Pulmonary artery endothelial cell (primary cell): ENCODE measurements around the gene SORCS2. TPM values are rescaled to one million over a fixed set of nuclear protein-coding genes. Genes with fewer than 3 reads are reported as not detected.

Source experiments
- DNase-seq: peaks from one replicate; pipeline ENCODE4 v3.0.0-alpha.2; 2011; ENCODE audit warnings: low read depth, low spot score
- total RNA-seq: library from RNA; depleted of rRNA; stranded (reverse); fragments of >200 nt; gene quantifications from 2 replicates; pipeline ENCODE4 v1.2.3, GENCODE V29; 2014

SORCS2 gene
- total RNA-seq, 1 donor from 2014 or later: not detected

DNA sequence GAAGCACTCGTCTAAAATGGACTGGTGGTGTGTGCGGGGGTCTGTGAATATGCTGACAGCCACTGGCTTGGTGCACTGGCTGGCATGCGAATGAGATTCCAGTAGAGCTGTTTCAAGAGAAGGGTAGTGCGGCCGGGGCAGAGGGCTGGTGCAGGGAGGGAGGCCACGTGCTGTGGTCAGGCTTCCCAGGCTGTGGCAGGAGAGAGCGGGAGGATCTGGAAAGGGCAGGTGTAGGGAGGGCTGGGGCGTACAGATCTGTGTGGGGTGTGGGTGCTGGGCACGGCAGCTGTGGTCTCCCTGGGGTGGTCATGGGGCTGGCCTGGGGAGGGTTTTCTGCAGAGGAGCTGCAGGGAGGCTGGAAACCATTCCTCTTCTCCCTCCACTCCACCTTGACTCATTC is 30.2 kb downstream of the SORCS2 start:
- DNase-seq: no peak

DNA sequence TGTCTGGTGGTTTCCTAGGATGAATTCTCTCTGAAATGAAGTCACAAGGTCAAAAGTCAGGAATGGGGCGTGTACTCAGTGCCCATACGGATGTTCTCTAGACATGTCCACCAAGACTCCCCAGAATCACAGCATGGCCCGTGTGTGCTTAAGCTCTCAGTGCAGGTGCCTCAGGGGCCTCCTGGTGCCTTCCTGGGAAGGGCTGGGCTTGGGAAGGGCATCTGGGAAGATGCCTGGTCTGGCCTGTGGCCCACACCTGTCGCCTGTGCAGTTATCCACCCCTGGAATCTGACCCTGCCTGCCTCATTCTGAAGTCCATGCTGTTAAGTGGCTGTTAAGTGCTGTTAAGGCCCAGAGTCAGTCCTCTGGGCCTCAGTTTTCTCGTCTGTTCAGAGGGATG is 31.2 kb downstream of the SORCS2 start:
- no peak for DNase-seq

DNA sequence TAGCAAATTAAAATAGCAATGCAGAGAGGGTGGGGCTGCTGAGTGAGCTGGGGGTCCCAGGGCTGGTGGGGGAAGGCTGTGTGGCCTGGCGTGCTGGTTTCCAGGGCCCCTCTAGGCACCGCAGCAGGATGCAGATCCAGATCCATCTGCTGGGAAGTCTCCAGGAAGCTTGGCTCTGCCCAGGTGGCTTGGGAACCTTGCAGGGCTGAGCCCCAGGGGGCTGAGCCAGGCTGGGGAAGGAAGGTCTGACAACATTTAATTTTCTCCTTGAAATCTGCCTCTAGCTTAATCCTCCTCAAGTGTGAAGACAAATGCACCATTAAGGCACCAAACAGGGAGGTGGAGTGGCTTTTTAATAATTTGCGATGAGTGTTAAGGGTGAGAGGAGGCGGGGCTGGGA is 31.7 kb downstream of the SORCS2 start:
- no peak for DNase-seq

DNA sequence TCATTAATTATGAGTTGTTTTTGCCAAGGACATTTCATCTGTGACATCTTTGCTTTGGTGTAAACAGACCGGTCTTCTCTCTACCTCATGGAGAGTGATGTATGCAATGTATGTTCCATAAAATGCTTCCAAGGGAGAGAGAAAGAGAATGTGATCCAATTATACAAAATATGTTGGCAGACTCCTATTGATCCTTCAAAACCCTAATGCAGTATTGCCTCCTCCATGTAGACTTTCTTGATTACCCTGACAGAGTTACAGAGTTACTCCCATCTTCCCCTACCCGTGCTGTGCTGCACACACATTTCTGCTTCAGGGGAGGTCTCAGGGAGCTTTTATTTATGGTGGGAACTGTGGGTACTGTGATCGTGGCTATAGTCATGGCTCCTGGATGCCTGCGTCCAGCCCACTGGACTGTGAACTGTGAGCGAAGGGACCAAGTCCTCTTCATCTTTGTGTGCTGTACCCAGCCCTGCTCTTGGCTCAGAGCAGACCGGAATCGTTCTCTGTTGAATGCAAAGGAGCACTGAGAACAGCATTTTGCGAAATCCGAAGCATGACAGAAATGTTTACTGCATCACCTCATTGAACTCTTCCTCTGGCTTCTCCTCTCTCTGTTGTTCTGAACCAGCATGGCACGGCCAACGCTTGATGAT is 32.7 kb downstream of the SORCS2 start:
- DNase-seq: no peak

DNA sequence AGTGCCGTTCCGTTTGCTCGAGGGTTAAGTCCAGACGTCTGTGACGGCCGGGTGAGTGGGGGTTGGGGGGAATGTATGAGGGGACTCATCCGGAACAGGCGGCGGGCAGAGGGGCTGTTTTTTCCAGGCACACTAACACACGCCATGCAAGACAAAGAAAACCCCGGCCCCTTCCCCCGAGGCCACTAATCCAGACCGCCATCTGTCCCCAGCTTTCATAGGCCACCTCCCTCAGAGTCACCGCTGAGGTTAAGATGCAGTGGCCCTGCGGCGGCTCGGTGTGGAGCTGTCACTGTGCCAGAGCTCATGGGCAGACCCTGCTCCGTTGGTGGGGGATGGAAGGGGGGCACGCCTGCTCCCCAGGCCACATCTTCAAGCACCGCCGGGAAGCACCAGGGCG is 34.1 kb downstream of the SORCS2 start:
- no peak for DNase-seq

DNA sequence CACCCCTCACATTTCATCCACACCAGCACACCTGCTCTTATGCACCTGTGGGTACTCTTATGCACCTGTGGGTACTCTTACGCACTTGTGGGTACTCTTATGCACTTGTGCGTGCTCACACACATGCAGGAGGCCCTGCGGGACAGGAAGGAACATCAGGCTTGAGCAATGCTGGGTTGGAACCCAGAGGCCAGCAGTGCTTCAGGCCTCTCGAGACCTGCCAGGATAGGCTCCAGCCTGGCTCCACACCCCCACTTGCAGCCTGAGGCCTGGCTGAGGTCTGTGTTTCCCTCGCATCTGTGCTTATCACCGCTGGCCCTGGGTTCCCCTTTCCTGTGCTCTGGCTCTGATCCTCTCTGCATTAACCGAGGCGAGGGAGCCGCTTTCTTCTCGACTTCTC is 34.7 kb downstream of the SORCS2 start:
- DNase-seq: no peak

DNA sequence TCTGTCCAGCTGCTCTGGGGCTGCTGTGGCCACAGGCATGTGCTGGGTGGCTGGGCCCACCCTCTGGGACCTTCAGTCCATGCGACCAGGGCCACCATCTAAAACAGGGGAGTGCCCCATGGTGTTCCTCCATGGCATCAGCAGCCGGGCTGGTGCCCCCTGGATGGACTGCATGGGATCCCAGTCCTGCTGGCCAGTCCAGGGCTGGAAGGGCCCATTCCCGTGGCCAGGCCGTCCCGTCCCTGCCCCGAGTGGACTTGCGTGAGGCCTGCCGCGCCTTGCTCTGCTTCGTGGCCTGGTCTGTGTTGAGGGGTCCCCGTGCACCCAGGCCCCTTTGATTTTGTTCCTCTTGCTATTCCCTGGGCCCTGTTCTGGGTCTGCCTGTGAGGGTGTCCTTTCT is 36.4 kb downstream of the SORCS2 start:
- no peak for DNase-seq

DNA sequence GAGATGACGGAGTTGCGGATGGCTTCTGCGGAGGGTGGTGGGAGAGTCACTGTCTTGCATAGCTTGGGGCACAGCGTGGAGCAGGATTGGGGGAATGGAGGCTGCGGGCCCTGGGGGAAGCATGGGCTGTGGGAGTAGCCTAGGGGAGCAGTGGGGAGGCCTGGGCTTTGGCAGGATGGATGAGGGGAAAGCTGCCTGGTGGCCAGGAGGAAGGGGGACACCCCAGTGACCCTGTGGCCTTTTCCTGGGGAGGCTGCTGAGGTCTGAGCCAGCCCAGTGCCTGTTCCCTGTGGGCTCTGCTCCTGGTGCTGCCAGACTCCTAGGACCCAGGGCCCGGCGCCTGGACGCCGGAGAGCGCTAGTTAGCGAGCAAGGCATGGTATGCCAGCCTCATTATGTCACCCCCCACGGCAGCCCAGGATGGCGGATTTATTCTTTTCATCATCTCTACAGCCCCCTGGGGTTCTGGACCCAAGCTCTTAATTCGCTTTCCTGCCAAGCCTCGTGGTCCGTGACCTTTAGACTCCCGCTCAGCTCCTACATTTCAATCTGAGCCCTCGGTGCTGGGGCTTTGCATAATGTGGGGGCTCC is 39.8 kb downstream of the SORCS2 start:
- DNase-seq: no peak

DNA sequence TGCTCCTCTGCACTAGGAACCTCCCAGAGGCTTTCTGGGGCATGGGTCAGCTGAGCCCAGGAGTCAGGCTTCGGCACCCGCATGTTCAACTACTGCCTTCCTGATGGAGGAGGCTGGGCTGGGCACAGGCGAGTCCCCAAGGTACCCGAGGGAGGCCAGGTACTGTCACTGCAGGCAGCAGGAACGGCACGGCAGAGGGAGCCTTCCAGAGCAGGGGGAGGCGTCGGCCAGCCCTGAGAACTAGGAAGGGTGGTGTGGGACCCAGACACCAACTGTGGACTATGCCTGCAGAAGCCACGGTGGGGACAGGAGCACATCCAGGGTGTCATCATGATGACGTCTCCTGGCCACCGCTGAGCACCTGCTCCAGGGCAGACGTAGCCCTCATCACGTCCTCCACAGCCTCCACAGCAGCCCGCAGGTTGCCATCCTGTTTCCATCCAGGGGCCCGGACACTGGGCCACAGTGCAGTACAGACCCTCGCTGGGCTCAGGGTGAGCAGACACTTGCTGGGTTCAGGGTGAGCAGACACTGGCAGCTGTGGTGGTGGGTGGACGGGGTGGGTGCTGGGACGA is 40.8 kb downstream of the SORCS2 start:
- DNase-seq: no peak

DNA sequence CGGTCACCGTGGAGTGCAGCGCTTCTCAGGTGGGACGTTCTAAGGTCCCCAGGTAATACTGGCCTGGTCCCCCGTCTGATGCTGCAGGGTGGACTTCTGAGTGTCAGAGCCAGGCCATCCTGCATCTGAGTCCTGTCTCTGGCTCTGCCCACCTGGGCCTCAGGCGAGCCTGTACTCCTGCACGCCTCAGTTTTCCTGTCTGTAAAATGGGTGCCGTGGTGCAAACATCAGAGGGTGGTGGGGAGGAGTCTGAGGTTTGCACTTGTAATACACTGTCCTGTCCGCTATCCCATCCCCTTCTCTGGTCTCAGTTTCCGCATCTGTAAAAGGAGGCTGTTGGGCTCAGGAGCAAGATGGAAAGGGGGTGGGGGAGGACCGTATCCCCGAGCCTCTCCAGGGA is 41.3 kb downstream of the SORCS2 start:
- no peak for DNase-seq

DNA sequence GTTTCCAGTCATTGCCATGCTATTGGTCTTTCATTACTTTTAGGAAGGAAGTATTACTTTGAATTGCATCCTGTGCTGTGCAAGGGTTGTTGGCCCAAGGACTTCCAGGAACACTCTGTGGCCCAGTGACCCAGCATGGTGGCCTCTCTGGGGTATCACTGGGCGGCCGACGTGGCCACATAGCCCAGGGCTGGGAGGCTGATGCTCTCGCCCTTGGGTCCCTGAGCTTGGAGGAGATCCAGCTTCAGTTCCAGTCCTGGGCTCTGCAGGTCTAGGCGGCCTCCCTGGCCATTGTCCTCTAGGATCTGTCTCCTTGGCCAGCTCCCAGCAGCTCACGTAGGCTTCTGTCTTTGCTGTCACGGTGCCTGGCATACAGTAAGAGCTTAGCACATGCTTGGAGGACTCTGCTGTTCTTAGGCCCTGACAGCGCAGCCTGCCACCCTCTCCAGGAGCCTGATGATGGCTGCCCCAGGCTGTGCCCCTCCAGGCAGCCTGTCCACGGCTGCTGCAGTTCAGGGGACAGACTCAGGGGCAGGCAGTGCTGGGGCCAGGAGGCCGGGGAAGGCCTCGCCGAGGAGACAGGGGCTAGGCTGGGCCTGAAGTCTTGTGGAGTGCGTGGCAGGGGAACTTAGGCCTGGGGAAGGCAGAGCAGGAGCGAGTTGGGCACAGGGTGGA is 42.2 kb downstream of the SORCS2 start:
- DNase-seq: no peak

DNA sequence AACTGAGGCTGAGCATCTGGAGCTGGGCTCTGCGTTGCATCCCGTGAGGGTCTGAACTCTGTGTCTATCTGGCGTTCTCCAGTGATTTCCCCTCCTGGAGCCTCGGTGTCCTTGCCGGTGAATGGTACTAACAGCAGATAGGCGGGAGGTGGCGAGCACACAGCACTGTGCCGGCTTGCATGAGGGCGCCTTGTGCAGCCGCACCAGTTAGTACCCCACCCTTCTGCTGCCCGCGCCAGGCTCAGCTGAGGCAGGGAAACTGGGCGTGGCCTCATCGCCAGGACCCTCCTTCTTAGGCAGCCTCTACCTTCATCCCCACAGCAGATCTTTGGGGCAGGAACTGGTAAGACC is 42.7 kb downstream of the SORCS2 start:
- no peak for DNase-seq

DNA sequence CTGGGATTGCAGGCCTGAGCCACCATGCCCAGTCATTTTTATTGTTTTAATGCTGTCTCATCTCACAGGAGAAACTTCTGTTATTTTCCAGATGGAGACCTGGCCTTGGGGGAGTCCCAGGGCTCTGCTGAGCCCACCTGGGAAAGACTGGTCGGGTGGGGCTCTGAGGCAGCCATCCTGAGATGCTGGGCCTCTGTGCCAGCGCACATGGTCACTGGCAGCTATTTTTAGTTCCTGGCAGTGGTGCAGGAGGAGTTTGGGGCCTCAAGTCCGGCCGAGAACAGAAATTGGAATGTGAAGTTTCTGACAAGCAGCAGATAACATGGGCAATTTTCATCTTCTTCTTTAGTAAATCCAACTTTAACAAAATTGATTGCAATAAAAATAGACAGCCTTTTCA is 44.5 kb downstream of the SORCS2 start:
- DNase-seq: no peak

DNA sequence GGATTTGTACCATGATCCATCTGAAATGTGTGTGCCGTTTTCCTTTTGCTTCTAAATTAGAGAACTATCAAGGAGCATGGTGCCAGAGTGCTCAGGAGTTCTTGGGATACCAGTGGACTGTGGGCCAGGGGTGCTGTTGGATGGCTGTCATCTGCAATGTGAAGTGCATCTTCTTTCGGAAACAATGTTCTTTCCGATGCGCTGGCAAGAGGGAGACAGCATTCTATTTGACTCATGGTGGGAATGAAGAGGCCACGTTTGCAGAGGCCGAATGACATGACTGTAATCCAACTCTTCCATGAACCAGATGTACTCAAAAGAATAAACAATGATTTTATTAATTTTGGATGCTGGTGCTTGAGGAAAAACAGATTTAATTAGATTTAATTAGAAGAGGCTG is 45.5 kb downstream of the SORCS2 start:
- DNase-seq: no peak

DNA sequence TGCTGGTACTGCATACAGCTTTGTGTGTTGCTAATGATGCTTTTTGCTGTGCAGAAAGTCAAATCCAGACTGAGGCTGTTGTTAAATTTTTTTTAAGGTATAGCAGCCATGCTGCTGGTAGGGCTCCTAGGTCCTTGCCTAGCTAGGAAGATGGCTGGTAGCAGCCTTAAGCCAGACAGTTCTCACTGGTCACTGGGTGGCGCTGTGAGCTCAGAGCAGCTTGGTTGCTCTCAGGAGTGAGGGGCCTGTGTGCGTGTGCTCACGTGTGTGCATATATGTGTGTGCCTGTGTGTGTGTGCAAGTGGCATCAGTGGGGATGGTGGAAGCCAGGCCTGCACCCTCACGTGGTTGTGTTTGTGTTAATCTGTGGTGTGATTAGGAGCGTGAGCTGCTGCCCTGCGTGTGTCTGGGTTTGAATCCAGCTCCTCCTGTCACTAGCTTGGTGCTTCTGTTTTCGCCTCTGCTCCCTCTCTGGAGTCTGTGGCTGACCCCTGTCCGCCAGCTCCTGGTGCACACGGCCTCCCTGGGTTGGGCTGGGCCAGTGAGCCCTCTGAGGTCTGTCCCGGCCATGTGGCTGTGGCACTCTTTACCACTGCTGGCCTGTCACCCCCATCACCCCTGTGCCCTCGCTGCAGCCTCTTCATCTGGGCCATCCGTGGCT is 46.1 kb downstream of the SORCS2 start:
- no peak for DNase-seq

DNA sequence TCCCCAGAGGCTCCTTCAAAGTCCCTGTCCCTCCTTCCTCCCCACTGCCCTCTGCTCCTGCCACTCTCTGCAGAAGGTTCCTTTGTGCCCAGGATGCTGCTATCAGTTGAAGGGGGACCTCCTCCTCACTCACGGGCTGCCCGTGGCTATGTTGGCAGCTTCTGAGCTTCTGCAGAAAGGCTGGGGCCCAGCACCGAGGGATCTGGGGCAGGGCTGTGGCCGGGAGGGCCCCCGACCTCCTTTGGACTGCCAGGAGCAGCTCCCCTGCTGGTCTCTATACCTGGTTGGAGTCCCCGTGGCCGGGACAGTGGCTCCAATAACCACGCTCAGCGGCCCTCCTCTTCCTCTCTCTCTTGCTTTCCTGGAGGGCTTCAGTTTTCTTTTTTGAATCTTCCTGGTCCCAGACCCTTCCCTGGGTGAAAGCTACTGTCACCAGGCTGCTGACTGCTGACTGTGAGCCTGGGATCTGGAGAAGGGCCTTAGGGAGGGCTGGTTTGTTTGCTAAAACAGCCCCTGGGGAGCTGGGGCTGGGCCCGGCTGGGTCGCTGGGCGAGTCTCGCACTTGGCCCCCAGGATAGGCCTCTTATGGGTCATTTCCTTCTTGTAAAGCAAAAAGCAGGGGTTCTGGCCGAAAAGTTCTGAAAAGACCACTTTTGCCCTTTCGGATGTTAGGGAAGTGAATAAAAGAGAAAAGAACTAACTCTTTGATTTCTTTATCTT is 46.9 kb downstream of the SORCS2 start:
- DNase-seq: no peak

DNA sequence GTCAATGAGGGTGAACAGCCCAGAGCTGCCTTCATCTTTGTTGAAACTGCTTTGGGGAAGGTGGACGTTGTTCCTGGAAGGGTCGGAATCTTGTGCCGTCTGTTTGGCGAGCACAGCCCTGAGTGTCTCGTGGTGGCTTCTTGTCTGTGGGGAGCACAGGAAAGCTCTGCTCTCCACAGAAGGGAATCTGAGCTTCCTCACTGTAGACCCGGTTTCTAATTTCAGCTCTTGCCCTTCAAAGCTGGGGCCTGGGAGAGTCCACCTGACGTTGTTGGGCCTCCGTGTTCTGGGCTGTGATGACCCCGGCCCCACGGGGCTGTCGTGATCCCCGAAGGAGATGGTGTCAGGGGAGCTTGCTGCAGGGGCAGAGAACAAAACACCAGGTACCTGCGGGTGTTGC is 47.5 kb downstream of the SORCS2 start:
- DNase-seq: no peak

DNA sequence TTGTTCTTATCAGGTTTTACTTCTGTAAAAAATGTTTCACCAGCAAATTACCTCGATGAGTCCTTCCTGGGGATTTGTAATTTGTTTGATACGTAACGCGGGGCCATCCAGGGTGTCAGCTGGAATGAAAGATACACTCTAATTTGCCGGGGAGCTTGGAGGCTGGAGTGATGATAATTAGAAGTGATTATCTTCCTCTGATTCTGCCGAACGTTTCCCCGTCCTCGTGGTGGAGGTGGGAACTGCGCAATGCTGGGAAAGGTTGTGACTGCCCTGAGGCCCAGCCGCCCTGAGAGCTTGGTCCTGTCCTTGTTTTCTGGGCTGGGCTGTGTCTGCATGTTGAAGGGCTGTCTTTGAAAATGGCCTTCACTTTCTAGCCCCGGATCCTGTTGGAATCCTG is 48.0 kb downstream of the SORCS2 start:
- no peak for DNase-seq

DNA sequence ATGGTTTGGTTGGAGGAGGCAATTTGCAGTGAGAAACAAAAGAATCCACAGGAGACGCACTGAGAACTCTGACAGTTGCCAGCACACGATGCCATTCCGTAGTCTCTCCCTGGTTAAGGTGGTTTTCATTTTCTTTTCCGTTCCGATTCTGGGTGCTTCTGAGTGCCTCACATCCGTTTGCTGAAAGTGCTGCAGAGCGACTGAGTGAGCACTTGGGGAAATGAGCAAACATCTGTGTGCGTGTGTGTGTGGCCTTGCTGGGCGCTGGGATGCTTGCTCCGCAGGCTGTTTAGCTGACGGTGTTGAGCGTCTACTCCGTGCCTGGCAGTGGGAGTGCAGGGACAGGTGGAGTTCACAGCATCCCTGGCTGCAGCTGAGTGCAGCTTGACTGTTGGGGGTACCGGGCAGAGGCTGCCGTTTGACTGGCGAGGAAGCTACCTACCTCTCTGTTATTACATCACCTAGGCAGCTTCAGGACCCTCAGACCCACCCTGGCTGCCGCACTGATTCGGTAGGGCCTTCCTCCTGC is 49.3 kb downstream of the SORCS2 start:
- no peak for DNase-seq

DNA sequence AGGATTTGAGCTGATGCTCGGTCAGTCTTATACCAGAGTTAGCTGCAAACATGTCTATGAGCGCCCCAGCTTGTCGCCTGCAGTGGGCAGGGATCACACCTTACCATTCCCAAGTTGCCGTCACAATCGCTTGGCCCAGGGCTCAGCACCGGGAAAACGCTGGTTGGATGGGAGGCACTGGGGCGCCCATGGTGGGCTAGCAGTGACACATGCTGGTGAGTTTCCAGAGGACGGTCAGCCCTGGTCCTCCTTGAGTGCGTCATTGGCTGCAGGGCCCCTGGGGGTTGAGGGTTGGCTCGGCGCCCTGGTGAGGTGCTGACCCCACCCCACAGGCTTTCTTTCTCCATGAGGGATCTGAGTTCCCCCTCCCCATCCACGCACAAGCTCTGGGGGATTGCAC is 50.4 kb downstream of the SORCS2 start:
- DNase-seq: no peak

DNA sequence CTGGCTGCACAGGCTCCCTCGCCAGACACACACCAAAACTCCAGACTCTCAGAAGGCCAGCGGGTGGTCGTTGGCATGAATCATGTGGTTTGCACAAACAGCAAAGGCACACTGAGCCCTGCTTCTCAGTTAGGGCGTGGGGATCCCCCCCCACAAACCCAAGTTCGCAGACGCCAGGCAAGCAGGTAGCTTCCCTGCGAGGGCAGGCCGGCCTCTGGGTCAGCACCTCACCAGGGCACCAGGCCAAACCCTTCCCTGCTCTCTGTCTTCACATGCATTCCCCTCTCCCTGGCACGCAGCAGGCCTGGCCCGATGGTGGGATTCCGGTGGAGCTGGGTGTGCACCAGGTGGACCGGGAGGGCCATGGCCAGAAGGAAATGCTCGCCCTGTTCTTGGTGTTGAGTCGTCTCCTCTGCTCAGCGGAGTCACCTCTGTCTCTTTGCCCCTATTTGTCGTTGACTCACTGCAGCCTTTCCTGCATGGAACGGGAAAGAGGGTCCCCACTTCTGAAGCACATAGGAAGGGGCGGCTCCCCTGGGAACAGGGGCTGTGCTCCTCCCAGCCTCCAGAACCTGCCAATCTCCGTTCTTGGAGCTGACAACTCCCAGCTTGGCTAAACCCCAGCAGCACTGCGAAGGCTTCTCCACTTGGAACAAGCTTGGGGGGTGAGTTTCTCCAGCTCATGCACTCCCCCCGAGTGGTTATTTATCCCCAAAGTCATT is 51.4 kb downstream of the SORCS2 start:
- DNase-seq: no peak
